IMR-90 (cell line): ENCODE results near the gene NEFH.

Experiments
- BHLHE40 ChIP-seq: fragments of 150-350 bp; IDR thresholded peaks from 2 replicates; pipeline ENCODE4 v1.6.1; 2016; ENCODE audit warnings: mild to moderate bottlenecking, low read depth, low read length
- CEBPB ChIP-seq: IDR thresholded peaks from 2 replicates; pipeline ENCODE4 v1.6.1; 2012; ENCODE audit warnings: low read depth, low read length, improper control_type of control experiment
- CTCF ChIP-seq: conservative IDR thresholded peaks from 2 replicates; pipeline ENCODE4 v1.5.1; 2012; ENCODE audit warnings: mild to moderate bottlenecking, low read depth, low read length, improper control_type of control experiment
- MAFK ChIP-seq: IDR thresholded peaks from 2 replicates; pipeline ENCODE4 v1.6.1; 2012; ENCODE audit warnings: low read depth, low read length, improper control_type of control experiment
- MAZ ChIP-seq: IDR thresholded peaks from 2 replicates; pipeline ENCODE4 v1.6.1; 2012; ENCODE audit warnings: low read depth, mild to moderate bottlenecking, low read length, improper control_type of control experiment, moderate library complexity, borderline replicate concordance
- MXI1 ChIP-seq: IDR thresholded peaks from 2 replicates; pipeline ENCODE4 v1.6.1; 2012; ENCODE audit warnings: low read depth, mild to moderate bottlenecking, low read length, moderate library complexity, borderline replicate concordance
- NFE2L2 ChIP-seq: fragments of 150-350 bp; IDR thresholded peaks from 2 replicates; pipeline ENCODE4 v1.6.1; 2016; ENCODE audit warnings: low read depth, mild to moderate bottlenecking, low read length
- POLR2A ChIP-seq: IDR thresholded peaks from 2 replicates; pipeline ENCODE4 v1.6.1; 2012; ENCODE audit warnings: mild to moderate bottlenecking, low read depth, low read length
- RAD21 ChIP-seq: IDR thresholded peaks from 2 replicates; pipeline ENCODE4 v1.6.1; 2012; ENCODE audit warnings: low read length, improper control_type of control experiment
- RCOR1 ChIP-seq: IDR thresholded peaks from 2 replicates; pipeline ENCODE4 v1.6.1; 2012; ENCODE audit warnings: mild to moderate bottlenecking, low read length, improper control_type of control experiment; ENCODE audit not compliant: insufficient replicate concordance
- RFX5 ChIP-seq: IDR thresholded peaks from 2 replicates; pipeline ENCODE4 v1.8.0; 2012; ENCODE audit warnings: low read depth, mild to moderate bottlenecking, low read length, moderate library complexity
- SMC3 ChIP-seq: fragments of 150-350 bp; IDR thresholded peaks from 2 replicates; pipeline ENCODE4 v1.6.1; 2016; ENCODE audit warnings: low read depth, mild to moderate bottlenecking, antibody characterized with exemption, low read length, moderate library complexity
- TF ChIP-seq, protein P1 (sequence below): fragments of 150-350 bp; IDR thresholded peaks from 2 replicates; pipeline ENCODE4 v1.6.1; 2016; ENCODE audit warnings: low read depth, mild to moderate bottlenecking, low read length, moderate library complexity, borderline replicate concordance
- TF ChIP-seq, protein P2 (sequence below): fragments of 150-350 bp; IDR thresholded peaks from 2 replicates; pipeline ENCODE4 v1.6.1; 2017; ENCODE audit warnings: mild to moderate bottlenecking, antibody characterized with exemption, low read length, low read depth

DNA sequence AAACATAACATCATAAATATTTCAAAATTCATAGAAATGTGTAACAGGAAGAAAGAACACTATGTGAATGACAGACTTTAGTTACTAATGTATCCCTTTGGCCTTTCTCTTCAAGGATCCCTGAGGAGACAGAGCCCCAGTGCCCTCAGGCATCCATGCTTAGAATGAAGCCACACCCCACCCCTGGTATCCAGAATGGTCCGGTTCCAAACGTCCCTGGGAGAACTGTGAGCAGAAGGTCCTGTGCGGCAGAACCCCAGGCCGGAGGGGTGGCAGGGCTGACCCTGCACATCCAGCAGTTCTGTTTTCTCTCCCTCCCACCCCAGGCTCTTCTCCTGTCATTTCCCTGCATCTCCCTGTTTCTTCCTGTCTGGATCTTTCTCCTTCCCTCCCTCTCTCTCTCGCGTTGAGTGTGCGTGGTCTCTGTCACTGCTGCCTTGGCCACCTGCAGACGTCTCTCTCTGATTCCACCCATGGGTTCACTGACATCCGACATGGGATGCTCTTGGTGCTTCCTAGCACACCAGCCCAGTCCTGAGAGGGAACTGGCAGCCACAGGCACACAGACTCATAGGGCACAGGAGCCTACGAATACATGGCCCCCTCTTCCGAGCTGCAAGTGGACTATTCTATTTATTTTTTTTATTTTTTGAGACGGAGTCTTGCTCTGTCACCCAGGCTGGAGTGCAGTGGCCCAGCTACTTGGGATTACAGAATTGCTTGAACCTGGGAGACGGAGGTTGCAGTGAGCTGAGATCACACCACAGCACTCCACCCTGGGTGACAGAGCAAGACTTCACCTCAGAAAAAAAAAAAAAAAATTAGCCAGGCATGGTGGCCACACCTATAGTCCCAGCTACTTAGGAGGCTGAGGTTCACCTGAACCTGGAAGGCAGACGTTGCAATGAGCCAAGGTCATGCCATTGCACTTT is 35.9 kb upstream of the NEFH start:
- TF ChIP-seq CTCF (no peak), MAZ (no peak), POLR2A (no peak), RCOR1 (no peak), BHLHE40 (no peak), RAD21 (no peak), NFE2L2 (no peak), MXI1 (no peak), MAFK (no peak), RFX5 (no peak), SMC3 (no peak), CEBPB (no peak)
- TF ChIP-seq, protein P1, sequence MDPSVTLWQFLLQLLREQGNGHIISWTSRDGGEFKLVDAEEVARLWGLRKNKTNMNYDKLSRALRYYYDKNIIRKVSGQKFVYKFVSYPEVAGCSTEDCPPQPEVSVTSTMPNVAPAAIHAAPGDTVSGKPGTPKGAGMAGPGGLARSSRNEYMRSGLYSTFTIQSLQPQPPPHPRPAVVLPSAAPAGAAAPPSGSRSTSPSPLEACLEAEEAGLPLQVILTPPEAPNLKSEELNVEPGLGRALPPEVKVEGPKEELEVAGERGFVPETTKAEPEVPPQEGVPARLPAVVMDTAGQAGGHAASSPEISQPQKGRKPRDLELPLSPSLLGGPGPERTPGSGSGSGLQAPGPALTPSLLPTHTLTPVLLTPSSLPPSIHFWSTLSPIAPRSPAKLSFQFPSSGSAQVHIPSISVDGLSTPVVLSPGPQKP, result no peak
- TF ChIP-seq, protein P2, sequence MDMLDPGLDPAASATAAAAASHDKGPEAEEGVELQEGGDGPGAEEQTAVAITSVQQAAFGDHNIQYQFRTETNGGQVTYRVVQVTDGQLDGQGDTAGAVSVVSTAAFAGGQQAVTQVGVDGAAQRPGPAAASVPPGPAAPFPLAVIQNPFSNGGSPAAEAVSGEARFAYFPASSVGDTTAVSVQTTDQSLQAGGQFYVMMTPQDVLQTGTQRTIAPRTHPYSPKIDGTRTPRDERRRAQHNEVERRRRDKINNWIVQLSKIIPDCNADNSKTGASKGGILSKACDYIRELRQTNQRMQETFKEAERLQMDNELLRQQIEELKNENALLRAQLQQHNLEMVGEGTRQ, result no peak
